Measurements from ENCODE around the gene CCDC13. TPM values are rescaled to one million over a fixed set of nuclear protein-coding genes. Genes with fewer than 3 reads are reported as not detected.

The CCDC13 gene
- total RNA-seq, 1 donor from 2014 or later = 1.0 TPM

DNA sequence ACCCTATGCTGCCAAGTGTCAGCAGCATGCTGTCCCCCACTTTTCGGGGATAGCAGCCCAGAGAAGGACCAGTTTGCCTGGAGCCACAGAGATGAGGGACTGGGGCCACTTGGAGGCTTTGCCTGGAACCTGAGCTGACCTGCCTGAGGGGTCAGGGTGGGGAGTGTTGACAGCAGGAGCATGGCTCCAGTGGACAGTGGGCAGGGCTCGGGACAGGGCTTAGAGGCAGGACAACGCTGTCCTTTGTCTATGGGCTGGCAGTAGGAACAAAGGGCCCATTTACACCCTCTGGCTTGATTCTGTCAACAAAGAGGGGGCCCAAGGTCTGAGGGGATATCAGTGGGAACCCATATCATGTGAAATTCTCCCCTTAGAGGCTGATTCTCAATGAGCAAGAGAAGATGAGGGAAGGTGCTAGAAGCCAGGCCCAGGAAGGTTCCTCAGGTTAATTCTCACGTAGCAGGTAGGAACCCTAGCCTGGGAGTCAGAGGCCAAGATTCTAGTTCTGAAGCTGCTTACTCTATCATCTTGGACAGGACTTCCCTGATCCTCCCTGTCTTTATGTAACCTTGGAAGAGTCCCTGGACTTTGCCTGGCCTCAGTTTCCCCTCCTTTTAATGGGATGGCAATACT lies 40.7 kb downstream of the CCDC13 start:
- Mint-ChIP-seq H3K4me3 (ENCODE audit: unreplicated experiment) (no peak overlapping the region), H3K36me3 (ENCODE audit: unreplicated experiment) (no peaks in the 10 kb centered on the region), H3K4me1 (ENCODE audit: low read depth, unreplicated experiment) (peaks cover 3% of the 10 kb centered on the region)

DNA sequence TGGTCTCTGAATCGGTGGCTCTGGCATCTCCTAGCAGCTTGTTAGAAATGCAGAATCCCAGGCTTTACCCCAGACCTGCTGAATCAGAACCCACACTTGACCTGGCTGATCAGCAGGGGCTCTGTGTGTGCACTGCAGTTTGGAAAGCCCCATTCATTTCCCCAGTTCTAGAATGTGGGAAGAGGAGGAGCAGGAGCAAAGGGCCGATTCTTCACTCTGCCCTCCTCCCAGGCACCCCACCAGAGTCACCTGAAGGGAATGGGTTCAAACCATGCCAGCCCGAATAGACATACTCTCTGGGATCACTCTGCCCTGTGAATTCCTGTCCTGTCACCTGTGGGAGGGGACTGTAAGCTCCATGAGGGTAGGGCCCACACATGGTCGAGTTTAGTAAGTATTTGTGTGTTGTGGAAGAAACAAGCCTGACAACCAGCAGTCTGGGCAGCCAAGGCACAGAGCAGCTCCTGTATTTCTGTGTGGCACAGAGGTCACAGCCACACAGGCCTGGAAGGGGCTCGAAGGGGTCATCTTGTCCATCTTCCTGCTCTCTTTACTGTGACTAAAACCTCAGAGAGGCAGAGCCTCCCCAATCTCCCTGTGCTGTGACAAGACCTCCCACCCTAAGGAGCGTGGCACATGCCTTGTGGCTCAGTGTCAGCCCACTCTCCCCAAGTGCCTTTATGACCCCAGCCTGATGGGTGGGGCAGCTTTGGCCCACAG lies 41.4 kb downstream of the CCDC13 start:
- peaks cover 3% of the 10 kb centered on the region for H3K9me3 Mint-ChIP-seq (ENCODE audit: unreplicated experiment)
- peaks cover 8% of the 10 kb centered on the region for H3K27me3 Mint-ChIP-seq (ENCODE audit: unreplicated experiment)
- H3K27ac Mint-ChIP-seq (ENCODE audit: unreplicated experiment) = no peak overlapping the region
- no peaks in the 10 kb centered on the region for H3K36me3 Mint-ChIP-seq (ENCODE audit: unreplicated experiment)
- TF ChIP-seq, protein P1, sequence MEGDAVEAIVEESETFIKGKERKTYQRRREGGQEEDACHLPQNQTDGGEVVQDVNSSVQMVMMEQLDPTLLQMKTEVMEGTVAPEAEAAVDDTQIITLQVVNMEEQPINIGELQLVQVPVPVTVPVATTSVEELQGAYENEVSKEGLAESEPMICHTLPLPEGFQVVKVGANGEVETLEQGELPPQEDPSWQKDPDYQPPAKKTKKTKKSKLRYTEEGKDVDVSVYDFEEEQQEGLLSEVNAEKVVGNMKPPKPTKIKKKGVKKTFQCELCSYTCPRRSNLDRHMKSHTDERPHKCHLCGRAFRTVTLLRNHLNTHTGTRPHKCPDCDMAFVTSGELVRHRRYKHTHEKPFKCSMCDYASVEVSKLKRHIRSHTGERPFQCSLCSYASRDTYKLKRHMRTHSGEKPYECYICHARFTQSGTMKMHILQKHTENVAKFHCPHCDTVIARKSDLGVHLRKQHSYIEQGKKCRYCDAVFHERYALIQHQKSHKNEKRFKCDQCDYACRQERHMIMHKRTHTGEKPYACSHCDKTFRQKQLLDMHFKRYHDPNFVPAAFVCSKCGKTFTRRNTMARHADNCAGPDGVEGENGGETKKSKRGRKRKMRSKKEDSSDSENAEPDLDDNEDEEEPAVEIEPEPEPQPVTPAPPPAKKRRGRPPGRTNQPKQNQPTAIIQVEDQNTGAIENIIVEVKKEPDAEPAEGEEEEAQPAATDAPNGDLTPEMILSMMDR (IDR thresholded peaks at IDR 0.05; ENCODE audit: partially characterized antibody, unreplicated experiment) = no peak
- DNase-seq = no peak
- H3K4me3 Mint-ChIP-seq (ENCODE audit: unreplicated experiment) = no peak overlapping the region
- H3K4me1 Mint-ChIP-seq (ENCODE audit: low read depth, unreplicated experiment) = peaks cover 3% of the 10 kb centered on the region

More for the DNA sequence above, 40.7 kb downstream of the CCDC13 start:
- Mint-ChIP-seq H3K9me3 (ENCODE audit: unreplicated experiment) (peaks cover 3% of the 10 kb centered on the region), H3K27ac (ENCODE audit: unreplicated experiment) (no peak overlapping the region), H3K27me3 (ENCODE audit: unreplicated experiment) (peaks cover 8% of the 10 kb centered on the region)
- TF ChIP-seq, protein P1 (IDR thresholded peaks at IDR 0.05; ENCODE audit: partially characterized antibody, unreplicated experiment) = no peak
- DNase-seq = no peak

DNA sequence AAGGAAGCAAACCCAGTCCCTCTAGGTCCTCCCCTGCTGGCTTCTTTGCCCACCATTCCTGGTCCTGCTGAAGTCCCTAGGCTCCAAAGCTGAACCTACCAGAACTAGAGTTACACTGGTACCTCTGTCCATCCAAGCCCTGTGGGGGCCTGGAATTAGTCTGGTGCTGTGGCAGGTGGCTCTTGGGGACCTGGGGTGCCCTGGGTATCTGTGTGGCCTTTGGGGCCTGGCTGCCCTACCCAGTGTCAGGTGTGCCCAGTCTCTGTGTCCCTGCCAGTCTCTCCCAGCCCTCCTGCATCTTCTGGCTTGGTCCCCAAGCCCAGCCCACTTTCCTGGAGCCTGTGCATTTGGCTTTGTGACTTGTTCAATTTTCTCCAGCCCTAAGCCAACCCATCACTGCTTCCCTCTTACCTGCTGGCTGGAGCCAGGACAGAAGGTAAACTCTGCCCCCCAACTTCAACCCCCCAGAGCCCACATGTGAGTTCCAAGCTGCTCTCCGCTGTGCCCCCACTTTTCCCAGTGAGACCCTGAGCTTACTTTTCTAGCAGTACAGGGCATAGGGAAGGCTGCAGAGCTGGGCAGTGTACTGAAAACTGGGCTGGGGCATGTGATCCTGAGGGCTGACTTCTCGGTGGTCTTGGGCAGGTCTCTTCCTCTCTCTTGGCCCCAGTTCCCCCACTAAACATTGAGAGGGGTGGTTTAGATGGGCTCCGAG lies 42.2 kb downstream of the CCDC13 start:
- TF ChIP-seq, protein P1 (IDR thresholded peaks at IDR 0.05; ENCODE audit: partially characterized antibody, unreplicated experiment) = no peak
- Mint-ChIP-seq H3K27me3 (ENCODE audit: unreplicated experiment) (peaks cover 8% of the 10 kb centered on the region), H3K9me3 (ENCODE audit: unreplicated experiment) (peaks cover 3% of the 10 kb centered on the region), H3K4me3 (ENCODE audit: unreplicated experiment) (no peak overlapping the region), H3K36me3 (ENCODE audit: unreplicated experiment) (no peaks in the 10 kb centered on the region), H3K27ac (ENCODE audit: unreplicated experiment) (no peak overlapping the region), H3K4me1 (ENCODE audit: low read depth, unreplicated experiment) (peaks cover 3% of the 10 kb centered on the region)
- DNase-seq = no peak

DNA sequence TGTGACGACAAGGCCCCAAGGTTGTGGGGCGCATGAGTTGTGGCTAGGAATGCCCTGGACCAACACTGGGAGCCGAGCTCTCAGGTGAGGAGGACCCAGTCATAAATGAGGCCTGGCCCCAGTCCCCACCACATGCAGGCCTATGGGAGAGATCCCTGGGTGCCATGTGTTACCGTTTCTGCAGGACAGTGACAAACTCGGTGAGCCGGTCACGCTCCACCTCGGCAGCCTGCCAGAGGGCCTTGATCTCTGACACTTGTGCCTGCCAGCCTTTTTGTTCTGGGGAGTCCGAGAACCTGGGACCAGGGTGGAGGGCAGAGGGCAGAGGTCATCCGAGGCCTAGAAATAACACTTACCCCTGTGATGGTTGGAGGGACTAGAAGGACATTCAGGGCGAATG lies 42.8 kb downstream of the CCDC13 start:
- peaks cover 3% of the 10 kb centered on the region for H3K9me3 Mint-ChIP-seq (ENCODE audit: unreplicated experiment)
- TF ChIP-seq, protein P1 (IDR thresholded peaks at IDR 0.05; ENCODE audit: partially characterized antibody, unreplicated experiment) = no peak
- H3K4me1 Mint-ChIP-seq (ENCODE audit: low read depth, unreplicated experiment) = peaks cover 3% of the 10 kb centered on the region
- H3K36me3 Mint-ChIP-seq (ENCODE audit: unreplicated experiment) = no peaks in the 10 kb centered on the region
- no peak overlapping the region for H3K27ac Mint-ChIP-seq (ENCODE audit: unreplicated experiment)
- no peak for DNase-seq
- peaks cover 8% of the 10 kb centered on the region for H3K27me3 Mint-ChIP-seq (ENCODE audit: unreplicated experiment)
- no peak overlapping the region for H3K4me3 Mint-ChIP-seq (ENCODE audit: unreplicated experiment)
